OCI-LY1 (cell line): ENCODE measurements around the gene MACROD2.

ENCODE experiments used
- EZH2 ChIP-seq: fragments of 200-600 bp; sonication (generic), shearing (Covaris generic); IDR thresholded peaks from 2 replicates; pipeline ENCODE4 v1.8.0; 2017; ENCODE audit warnings: borderline replicate concordance, mixed run types, mild to moderate bottlenecking, antibody characterized with exemption, low read length, moderate library complexity, mixed read lengths
- TF ChIP-seq, protein P1 (sequence below): fragments of 200-600 bp; sonication (generic), shearing (Covaris generic); IDR thresholded peaks from 2 replicates; pipeline ENCODE4 v1.5.1; 2017; ENCODE audit warnings: mild to moderate bottlenecking, antibody characterized with exemption, low read length, moderate library complexity, mixed read lengths

DNA sequence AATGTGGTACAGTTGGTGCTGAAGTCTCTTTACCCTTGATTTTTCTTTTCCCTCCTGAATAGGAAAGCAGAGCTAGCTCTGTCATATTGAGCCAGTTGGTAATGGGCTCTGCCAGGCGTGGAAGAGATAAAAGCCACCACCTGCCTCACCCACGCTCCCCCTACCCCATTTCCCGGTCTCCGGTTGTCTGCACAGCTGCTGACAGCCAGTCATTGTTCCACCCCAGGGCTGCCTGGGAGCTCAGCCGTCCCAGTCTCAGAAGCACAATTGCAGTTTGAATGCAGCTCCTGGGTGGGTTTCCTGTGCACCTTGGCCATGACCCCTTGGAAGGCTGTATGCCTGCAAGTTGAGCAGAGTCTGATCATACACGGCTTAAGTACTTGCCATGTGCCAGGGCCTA is 1017.2 kb downstream of the MACROD2 start:
- TF ChIP-seq, protein P1, sequence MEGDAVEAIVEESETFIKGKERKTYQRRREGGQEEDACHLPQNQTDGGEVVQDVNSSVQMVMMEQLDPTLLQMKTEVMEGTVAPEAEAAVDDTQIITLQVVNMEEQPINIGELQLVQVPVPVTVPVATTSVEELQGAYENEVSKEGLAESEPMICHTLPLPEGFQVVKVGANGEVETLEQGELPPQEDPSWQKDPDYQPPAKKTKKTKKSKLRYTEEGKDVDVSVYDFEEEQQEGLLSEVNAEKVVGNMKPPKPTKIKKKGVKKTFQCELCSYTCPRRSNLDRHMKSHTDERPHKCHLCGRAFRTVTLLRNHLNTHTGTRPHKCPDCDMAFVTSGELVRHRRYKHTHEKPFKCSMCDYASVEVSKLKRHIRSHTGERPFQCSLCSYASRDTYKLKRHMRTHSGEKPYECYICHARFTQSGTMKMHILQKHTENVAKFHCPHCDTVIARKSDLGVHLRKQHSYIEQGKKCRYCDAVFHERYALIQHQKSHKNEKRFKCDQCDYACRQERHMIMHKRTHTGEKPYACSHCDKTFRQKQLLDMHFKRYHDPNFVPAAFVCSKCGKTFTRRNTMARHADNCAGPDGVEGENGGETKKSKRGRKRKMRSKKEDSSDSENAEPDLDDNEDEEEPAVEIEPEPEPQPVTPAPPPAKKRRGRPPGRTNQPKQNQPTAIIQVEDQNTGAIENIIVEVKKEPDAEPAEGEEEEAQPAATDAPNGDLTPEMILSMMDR: no peak
- no peak for TF ChIP-seq EZH2
